ENCODE results near the gene TSPAN18.

TSPAN18 gene

DNA sequence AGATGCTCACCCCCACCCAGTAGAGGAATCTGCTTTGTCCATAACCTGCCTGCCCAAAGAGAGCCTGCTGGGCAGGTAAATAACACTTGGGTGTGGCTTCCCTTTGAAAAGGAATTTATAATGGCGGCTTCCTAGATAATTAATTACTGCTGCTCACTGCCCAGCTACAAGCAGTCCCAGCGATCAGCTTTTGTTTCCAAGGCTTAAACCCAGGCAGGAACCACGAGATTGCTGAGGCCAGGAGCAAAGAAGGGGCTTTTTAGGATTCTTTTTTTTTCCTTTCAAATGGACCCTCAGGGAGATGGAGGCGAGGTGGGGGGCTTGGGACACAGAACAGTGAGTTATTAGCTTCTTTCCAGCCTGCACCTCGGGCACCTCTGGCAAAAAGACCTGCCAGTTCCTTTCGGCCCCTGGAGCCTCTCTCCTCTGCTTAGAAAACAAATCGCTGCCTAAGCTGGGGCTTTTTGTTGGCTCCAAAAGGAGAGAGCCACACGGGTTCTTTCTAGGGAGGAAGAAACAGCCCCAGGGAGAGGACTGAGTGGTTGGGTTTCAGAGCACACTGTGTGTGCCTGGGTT, 107.2 kb downstream of the TSPAN18 start:
- H3K36me3 ChIP-seq (ENCODE audit: insufficient read depth, low read length) = no peaks in the 10 kb centered on the region
- H3K9ac ChIP-seq (ENCODE audit: low read length) = no peak overlapping the region
- H3K9me3 ChIP-seq (ENCODE audit: low read length) = no peaks in the 10 kb centered on the region
- no peak overlapping the region for H3K27ac ChIP-seq (ENCODE audit: low read depth, low read length, poor library complexity, severe bottlenecking)
- no peak overlapping the region for H3K4me3 ChIP-seq (ENCODE audit: low read depth, low read length, poor library complexity, severe bottlenecking)
- H3K79me2 ChIP-seq (ENCODE audit: insufficient read depth, low read length) = no peaks in the 10 kb centered on the region
- H3K4me1 ChIP-seq (ENCODE audit: insufficient read depth, low read length, severe bottlenecking) = no peaks in the 10 kb centered on the region
- no peaks in the 10 kb centered on the region for H4K20me1 ChIP-seq (ENCODE audit: insufficient read depth, low read length)
- H3F3A ChIP-seq (ENCODE audit: insufficient read depth, low read length) = no peaks in the 10 kb centered on the region
- TF ChIP-seq EZH2 (IDR thresholded peaks at IDR 0.05; ENCODE audit: borderline replicate concordance, low read length) = no peak
- TF ChIP-seq, protein P1, sequence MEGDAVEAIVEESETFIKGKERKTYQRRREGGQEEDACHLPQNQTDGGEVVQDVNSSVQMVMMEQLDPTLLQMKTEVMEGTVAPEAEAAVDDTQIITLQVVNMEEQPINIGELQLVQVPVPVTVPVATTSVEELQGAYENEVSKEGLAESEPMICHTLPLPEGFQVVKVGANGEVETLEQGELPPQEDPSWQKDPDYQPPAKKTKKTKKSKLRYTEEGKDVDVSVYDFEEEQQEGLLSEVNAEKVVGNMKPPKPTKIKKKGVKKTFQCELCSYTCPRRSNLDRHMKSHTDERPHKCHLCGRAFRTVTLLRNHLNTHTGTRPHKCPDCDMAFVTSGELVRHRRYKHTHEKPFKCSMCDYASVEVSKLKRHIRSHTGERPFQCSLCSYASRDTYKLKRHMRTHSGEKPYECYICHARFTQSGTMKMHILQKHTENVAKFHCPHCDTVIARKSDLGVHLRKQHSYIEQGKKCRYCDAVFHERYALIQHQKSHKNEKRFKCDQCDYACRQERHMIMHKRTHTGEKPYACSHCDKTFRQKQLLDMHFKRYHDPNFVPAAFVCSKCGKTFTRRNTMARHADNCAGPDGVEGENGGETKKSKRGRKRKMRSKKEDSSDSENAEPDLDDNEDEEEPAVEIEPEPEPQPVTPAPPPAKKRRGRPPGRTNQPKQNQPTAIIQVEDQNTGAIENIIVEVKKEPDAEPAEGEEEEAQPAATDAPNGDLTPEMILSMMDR (IDR thresholded peaks at IDR 0.05; ENCODE audit: low read length) = no peak
- H2AFZ ChIP-seq (ENCODE audit: low read length) = no peak overlapping the region
- H3K9me2 ChIP-seq (ENCODE audit: low read depth, low read length) = no peaks in the 10 kb centered on the region
- no peaks in the 10 kb centered on the region for H3K27me3 ChIP-seq (ENCODE audit: insufficient read depth, low read length)
- no peak overlapping the region for H3K4me2 ChIP-seq (ENCODE audit: low read length)

DNA sequence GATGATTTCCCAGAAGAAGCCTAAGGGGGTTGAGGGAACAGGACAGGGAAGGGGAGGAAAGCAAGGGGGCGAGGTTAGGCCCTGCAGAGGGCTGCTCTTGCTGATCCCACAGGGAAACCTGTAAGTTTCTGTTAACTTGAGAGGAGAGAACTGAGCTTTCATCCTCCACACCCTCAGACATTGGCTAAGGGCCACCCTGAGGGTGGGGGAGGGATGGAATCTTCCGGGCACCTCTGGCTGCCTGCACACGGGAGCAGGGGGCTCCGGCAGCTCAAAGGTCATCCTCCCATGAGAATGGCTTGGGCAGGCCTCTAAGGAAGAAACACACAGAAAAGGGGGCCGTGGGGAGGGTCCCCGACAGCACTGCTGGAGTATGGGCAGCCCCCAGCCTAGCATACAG, 108.1 kb downstream of the TSPAN18 start:
- H3K9me3 ChIP-seq (ENCODE audit: low read length) = no peaks in the 10 kb centered on the region
- no peak overlapping the region for H2AFZ ChIP-seq (ENCODE audit: low read length)
- H3K4me3 ChIP-seq (ENCODE audit: low read depth, low read length, poor library complexity, severe bottlenecking) = no peak overlapping the region
- H3K4me2 ChIP-seq (ENCODE audit: low read length) = no peak overlapping the region
- 0 out of 2 replicates have a peak, but pooled peaks cover 1% of the 10 kb centered on the region for H3K27me3 ChIP-seq (ENCODE audit: insufficient read depth, low read length)
- no peaks in the 10 kb centered on the region for H4K20me1 ChIP-seq (ENCODE audit: insufficient read depth, low read length)
- H3K36me3 ChIP-seq (ENCODE audit: insufficient read depth, low read length) = no peaks in the 10 kb centered on the region
- no peak overlapping the region for H3K27ac ChIP-seq (ENCODE audit: low read depth, low read length, poor library complexity, severe bottlenecking)
- H3K9me2 ChIP-seq (ENCODE audit: low read depth, low read length) = no peaks in the 10 kb centered on the region
- no peak overlapping the region for H3K9ac ChIP-seq (ENCODE audit: low read length)
- H3K4me1 ChIP-seq (ENCODE audit: insufficient read depth, low read length, severe bottlenecking) = no peaks in the 10 kb centered on the region
- TF ChIP-seq EZH2 (IDR thresholded peaks at IDR 0.05; ENCODE audit: borderline replicate concordance, low read length) = no peak
- TF ChIP-seq, protein P1 (IDR thresholded peaks at IDR 0.05; ENCODE audit: low read length) = no peak
- no peaks in the 10 kb centered on the region for H3K79me2 ChIP-seq (ENCODE audit: insufficient read depth, low read length)
- H3F3A ChIP-seq (ENCODE audit: insufficient read depth, low read length) = no peaks in the 10 kb centered on the region

DNA sequence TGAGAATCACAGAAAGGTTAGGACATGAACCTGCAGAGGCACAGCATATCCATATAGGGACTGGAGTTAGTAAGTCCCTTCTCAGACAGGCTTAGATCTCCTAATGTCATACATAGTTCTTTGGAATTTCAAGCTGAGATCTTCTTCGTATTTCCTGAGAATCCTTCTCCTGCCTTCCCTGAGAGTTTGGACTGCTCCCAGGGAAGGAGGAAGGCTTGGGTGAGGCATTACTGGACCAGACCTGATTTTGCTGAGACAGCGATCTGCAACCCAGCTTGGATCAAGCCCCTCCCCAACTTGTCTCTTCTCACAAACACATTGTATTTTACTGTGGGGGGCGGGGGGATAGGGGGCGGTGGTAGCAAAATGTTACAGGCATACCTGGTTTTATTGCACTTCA, 108.5 kb downstream of the TSPAN18 start:
- H3K27me3 ChIP-seq (ENCODE audit: insufficient read depth, low read length) = 0 out of 2 replicates have a peak, but pooled peaks cover 4% of the 10 kb centered on the region
- H3K79me2 ChIP-seq (ENCODE audit: insufficient read depth, low read length) = no peaks in the 10 kb centered on the region
- H2AFZ ChIP-seq (ENCODE audit: low read length) = no peak overlapping the region
- no peak overlapping the region for H3K27ac ChIP-seq (ENCODE audit: low read depth, low read length, poor library complexity, severe bottlenecking)
- no peaks in the 10 kb centered on the region for H3K36me3 ChIP-seq (ENCODE audit: insufficient read depth, low read length)
- TF ChIP-seq EZH2 (IDR thresholded peaks at IDR 0.05; ENCODE audit: borderline replicate concordance, low read length) = no peak
- TF ChIP-seq, protein P1 (IDR thresholded peaks at IDR 0.05; ENCODE audit: low read length) = no peak
- no peaks in the 10 kb centered on the region for H3K9me2 ChIP-seq (ENCODE audit: low read depth, low read length)
- no peak overlapping the region for H3K4me3 ChIP-seq (ENCODE audit: low read depth, low read length, poor library complexity, severe bottlenecking)
- H3K4me2 ChIP-seq (ENCODE audit: low read length) = no peak overlapping the region
- H3K9me3 ChIP-seq (ENCODE audit: low read length) = no peaks in the 10 kb centered on the region
- H4K20me1 ChIP-seq (ENCODE audit: insufficient read depth, low read length) = no peaks in the 10 kb centered on the region
- no peaks in the 10 kb centered on the region for H3F3A ChIP-seq (ENCODE audit: insufficient read depth, low read length)
- H3K9ac ChIP-seq (ENCODE audit: low read length) = no peak overlapping the region
- no peaks in the 10 kb centered on the region for H3K4me1 ChIP-seq (ENCODE audit: insufficient read depth, low read length, severe bottlenecking)

Measured in OCI-LY1 (cell line).